HG03095 (cell line): Measurements from ENCODE around the gene DDO.
"Not testable (repeated sequence)": the region's sequence is repeated elsewhere in the genome, so short reads cannot be mapped to it uniquely, and the experiment has no call there.

Experiments
- ATAC-seq: cut with Tn5 transposase; IDR thresholded peaks from one replicate; pipeline ENCODE4 v1.9.1; 2021; ENCODE audit warnings: moderate library complexity; ENCODE audit not compliant: unreplicated experiment

Gene DDO, protein sequence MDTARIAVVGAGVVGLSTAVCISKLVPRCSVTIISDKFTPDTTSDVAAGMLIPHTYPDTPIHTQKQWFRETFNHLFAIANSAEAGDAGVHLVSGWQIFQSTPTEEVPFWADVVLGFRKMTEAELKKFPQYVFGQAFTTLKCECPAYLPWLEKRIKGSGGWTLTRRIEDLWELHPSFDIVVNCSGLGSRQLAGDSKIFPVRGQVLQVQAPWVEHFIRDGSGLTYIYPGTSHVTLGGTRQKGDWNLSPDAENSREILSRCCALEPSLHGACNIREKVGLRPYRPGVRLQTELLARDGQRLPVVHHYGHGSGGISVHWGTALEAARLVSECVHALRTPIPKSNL

DNA sequence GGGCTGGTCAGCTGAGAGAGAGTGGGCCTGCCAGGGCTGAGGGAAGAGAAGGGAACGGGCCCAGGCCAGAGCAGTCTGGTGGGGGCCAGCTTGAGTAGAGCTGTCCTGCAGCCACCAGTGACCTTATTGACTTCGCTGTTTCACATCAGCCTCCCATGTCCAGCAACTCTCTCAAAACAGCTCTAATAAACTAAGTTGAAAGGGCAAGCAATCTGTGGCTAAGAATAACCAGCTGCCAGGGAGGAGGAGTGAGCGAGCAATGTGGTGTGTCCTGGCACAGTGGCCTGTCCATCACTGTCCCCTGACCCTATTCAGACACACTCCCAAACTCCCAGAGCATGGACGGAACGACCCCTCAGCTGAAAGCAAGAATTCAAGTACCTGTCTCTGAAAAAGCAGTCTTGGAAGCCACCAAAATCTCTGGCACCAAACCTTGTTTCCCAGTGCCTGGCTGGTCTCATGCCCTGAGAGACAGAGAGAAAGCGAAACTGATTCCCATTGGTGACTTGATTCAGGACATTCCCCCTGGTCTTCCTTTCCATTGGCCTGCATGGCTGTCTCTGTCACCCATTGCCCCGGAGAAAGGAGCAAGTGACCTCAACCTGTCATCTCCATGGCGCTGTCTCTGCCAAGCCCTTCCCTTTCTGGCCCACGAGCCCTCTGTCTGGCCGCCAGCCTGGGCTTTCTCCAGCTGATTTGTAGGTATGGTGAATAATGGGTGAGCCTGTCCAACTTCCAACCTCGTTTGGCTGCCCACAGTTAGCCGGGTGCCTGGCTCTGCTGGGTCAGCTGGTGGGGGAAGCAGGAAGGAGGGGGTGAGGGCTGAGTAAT is at the start of gene DDO:
Gene DDO, minus strand, starts transcription at position 490 of the 831 bp plus-strand sequence. CDS start 2,113 bp downstream, outside the sequence.
- no peak for ATAC-seq

DNA sequence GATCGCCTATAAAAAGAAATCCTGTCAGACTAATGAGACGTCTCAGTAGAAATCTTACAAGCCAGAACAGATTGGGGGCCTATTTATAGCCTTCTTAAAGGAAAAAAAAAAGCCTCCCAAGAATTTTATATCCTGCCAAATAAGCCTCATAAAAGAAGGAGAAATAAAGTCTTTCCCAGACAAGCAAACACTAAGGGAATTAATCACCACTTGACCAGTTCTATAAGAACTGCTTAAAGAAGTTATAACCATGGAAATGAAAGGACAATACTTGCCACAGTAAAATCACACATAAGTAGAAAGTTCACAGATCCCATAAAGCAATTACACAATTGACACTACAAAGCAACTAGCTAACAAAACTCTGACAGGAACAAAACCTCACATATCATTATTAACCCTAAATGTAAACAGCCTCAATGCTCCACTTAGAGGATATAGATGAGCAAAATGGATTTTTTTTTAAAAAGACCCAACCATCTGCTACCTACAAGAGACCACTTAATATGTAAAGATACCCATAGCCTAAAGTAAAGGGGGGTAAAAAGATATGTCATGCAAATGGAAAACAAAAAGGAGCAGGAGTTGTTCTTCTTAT is 47.6 kb upstream of the DDO start:
- no peak for ATAC-seq

- ATAC-seq = no peak
These were observed 46.0 kb upstream of the DDO start for GRCh38 chr6:110461376-110461775.

DNA sequence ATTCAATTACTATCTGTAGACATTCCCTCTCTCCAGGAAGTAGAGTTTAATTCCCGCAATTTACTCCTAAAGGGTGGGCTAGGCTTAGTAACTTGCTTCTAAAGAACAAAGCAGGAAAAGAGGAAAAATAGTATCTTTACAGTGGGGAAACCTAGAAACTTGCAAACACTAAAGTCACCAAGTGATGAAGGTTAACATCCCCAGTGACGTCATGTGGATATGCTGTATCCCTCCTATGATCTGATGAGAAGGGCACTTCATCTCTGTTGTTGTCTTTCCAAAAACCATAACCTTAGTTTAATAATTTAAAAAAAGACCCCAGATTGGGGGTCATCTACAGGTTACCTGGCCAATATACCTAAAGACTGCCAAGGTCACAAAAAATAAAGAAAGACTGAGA is 43.8 kb upstream of the DDO start:
- no peak for ATAC-seq

DNA sequence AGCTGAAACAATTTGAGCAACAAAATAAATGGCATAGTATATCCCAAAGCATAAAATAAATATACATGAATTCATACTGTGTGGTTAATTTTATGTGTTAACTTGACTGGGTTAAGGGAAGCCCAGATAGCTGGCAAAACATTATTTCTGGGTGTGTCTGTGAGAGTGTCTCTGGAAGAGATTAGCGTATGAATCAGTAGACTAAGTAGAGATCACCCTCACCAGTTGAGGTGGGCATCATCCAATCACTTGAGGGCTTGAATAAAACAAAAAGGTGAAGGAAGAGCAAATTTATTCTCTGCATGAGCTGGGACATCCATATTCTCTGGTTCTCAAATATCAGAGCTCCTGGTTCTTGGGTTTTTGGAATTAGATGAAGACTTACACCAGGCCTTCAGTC is 43.1 kb upstream of the DDO start:
- no peak for ATAC-seq

DNA sequence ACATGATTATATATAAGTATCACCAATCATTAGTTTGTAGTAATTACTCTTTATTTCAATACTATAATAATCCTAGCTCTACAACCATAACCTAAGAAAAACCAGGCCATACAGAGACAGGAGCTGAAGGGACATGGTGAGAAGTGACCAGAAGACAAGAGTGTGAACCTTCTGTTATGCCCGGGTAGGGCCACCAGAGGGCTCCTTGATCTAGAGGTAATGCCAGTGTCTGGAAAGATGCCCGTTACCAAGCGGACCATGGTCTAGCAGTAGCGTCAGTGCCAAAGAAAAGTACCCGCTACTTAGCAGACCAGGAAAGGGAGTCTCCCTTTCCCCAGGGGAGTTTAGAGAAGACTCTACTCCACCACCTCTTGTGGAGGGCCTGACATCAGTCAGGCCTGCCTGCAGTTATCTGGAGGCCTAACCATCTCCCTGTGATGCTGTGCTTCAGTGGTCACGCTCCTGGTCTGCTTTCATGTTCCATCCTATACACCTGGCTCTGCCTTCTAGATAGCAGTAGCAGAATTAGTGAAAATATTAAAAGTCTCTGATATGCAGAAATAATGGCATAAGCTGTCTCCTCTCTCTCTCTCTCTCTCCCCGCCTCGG is 42.3 kb upstream of the DDO start:
- not testable (repeated sequence) for ATAC-seq

- ATAC-seq = no peak
These were observed 41.3 kb upstream of the DDO start for GRCh38 chr6:110456694-110457093.

GRCh38 chr6:110449541-110449895 is 34.1 kb upstream of the DDO start:
- ATAC-seq = no peak

DNA sequence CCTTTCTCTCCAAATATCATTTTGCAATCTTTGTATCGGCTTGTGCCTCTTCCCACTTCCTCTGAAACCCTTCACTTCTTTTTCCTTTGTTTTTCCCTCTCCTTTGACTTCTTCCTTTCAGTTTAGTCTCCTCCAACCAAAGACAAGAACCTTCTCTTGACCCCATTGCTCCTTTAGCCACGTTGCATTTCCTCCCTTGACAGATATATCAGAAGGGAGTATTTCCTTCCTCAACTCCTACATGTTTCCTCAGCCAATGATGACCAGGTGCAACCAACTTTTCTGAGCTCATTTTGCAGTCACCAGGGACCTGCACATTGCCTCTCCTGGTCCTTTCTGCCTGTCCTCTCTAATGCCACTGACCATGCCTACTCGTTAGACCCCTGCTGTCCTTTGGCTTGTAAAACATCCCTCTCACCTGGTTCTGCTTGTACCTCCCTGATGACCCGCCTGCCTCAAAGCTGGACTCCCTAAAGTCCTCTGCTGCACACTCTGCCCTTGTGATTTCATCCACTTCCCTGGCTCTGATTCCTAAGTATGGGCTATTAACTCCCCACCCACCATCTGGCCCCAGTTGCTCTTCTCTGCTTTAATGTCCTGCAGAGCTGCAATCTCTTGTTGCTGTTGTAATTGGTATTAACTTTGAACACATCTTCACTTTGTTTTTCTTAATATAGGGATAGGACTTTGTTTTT is 33.6 kb upstream of the DDO start:
- ATAC-seq = no peak

- no peak for ATAC-seq
These were observed 32.4 kb upstream of the DDO start for GRCh38 chr6:110447761-110448160.

DNA sequence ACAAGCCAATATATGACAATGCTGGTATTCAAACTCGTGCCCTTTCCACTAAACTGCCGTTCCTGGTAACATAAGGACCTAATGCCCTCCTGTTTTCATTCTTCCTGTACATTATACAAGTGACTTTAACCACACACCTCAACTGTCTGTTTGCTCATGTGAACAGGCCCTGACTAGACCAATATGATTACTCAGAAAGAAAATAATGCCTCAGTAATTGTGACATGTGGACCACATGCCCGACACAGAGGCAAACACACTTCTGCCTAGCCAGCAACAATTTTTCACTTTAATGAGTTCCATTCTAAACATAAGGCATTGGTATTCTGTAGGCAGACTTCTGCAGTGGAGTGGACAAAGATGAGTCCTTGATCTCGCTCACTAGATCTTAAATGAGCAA is 31.0 kb upstream of the DDO start:
- ATAC-seq = no peak

- ATAC-seq = no peak
These were observed 24.7 kb upstream of the DDO start for GRCh38 chr6:110440026-110440425.

DNA sequence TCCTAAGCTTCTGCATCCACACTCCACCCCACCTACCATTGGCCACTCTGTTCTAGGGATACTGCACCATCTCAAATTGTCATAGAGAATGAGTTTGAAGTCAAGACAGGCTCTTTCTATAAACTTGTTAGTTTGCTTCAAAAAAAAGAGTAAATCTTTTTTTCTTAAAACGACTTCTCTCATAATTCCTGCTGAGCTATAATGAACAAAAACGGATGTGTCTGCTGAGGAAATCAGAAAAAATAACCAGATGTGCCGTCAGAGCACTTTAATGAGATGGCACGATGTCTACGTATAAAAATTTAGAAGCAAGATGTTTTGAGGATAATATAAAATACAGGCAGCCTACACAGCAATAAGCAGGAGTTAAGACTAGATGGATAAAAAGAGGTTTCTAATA is 24.0 kb upstream of the DDO start:
- ATAC-seq = no peak

DNA sequence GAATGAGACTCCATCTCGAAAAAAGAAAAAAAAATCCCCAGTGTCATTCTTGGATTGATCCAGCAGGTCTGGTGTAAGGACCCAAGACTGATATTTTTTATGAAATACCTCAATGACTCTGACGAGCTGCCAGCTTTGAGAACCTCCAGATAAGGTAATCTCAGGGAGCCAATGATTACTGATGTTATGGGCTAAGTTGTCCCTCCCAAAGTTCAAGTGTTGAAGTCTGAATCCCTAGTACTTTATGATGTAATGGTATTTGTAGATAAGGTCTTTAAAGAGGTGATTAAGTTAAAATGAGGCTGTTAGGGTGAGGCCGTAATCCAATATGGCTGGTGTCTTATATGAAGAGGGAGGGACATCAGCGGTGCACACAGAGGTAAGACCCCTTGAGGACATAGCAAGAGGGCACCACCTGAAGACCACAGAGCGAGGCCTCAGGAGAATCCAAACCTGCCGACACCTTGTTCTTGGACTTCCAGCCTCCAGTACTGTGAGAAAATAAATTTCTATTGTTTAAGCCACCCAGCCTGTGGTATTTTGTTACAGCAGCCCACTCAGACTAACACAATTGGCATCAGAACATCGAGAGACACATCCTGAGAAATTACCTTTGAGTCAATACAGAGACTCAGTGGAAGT is 19.7 kb upstream of the DDO start:
- ATAC-seq = no peak

- no peak for ATAC-seq
These were observed 17.0 kb upstream of the DDO start for GRCh38 chr6:110432285-110432900.

DNA sequence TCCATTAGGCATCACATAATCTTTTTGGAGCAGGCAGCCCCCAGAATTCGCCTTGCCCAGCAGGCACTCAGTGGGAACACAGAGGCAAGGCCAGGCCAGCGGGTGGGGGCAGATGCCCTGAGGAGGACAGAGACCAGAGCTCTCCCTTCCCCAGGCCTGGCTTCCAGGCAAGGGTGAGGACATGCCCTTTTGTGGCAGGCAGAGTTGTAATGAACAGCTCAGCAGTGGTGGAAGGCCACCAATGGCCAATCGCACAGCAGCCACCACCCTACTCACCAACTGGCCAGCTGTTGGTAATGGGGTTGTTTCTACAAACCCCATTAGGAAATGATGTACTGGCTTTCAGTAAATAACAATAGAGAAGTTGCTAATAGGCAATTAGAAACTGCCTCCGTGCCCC is 15.4 kb upstream of the DDO start:
- no peak for ATAC-seq

GRCh38 chr6:110430236-110430635 is 14.9 kb upstream of the DDO start:
- no peak for ATAC-seq

DNA sequence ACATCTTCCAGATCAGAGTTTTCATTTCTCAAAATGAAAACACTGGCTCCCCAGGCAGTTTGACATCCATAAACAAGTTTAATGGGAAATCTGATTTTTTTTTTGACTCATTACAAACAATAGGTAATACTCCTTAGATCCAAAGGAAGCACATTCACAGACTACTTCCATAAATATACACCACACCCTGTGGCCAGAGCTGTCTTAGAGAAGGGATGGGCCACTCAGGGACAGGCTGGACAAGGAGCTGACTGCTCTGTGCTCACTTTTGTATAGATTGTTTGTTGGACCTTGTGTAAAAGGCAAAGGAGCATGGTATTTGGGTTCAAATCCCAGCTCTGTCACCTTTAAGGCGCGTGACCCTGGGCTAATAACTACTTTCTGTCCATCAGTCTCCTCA is 12.8 kb upstream of the DDO start:
- no peak for ATAC-seq

DNA sequence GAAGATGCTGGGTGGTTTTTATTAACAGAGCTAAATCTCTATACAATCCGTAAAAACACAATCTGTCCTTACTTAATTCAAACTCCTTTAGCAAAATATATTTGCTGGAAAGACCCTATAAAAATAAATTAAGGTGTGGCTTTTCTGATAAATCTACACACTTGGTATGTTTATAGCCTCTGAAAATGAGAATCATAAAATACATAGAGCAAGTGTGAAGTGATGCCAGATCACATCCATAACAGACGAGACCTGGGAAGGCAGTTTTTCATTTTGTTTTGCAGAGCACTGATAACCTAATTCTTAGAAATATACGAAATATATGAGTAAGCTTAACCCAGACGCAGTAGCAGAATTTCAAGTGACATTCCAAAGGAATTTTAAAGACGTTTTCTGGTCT is 10.4 kb upstream of the DDO start:
- ATAC-seq = no peak

GRCh38 chr6:110422444-110422822 is 7.1 kb upstream of the DDO start:
- no peak for ATAC-seq
